Prostate gland (tissue), 2 donors: Measurements from ENCODE around the gene FGB. TPM values are rescaled to one million over a fixed set of nuclear protein-coding genes. Genes with fewer than 3 reads are reported as not detected.

Experiments used
- DNase-seq: peaks from one replicate; pipeline ENCODE4 v3.0.0-alpha.2; 2019; ENCODE audit warnings: low spot score
- H3K27ac ChIP-seq, 2 donors: fragments of 200-600 bp; sonication (generic); 2 replicates each; pipeline ENCODE4 v1.5.1; 2017 to 2019
- H3K27me3 ChIP-seq: fragments of 200-600 bp; sonication (generic); replicated peaks from 2 replicates; pipeline ENCODE4 v1.5.1; 2019; ENCODE audit not compliant: insufficient read depth
- H3K36me3 ChIP-seq, 2 donors: fragments of 200-600 bp; sonication (generic); 1 replicate in 1 of 2; 2 replicates in 1 of 2; pipeline versions ENCODE4 v1.5.1 to v1.8.1; 2017 to 2019
- H3K4me1 ChIP-seq: fragments of 200-600 bp; sonication (generic); replicated peaks from 2 replicates; pipeline ENCODE4 v1.5.1; 2019
- H3K4me3 ChIP-seq, 2 donors: fragments of 200-600 bp; sonication (generic); 2 replicates each; pipeline ENCODE4 v1.5.1; 2017 to 2019
- H3K9me3 ChIP-seq: fragments of 200-600 bp; sonication (generic); 2 replicates; pipeline ENCODE4 v1.5.1; 2017
- CTCF ChIP-seq, 4 experiments: fragments of 200-600 bp in 2 of 4; fragments of 450-650 bp in 2 of 4; sonication (generic) in 2 of 4; IDR thresholded peaks; 1 replicate in 3 of 4; 2 replicates in 1 of 4; pipeline ENCODE4 v1.5.1; 2016 to 2019; ENCODE audit warnings: antibody characterized with exemption in 4 of 4, mild to moderate bottlenecking in 2 of 4, moderate library complexity in 2 of 4
- POLR2A ChIP-seq: fragments of 450-650 bp; IDR thresholded peaks from one replicate; pipeline ENCODE4 v1.6.1; 2016; ENCODE audit warnings: antibody characterized with exemption, mild to moderate bottlenecking
- POLR2AphosphoS5 ChIP-seq: sonication (generic); formaldehyde crosslinking; IDR thresholded peaks from one replicate; pipeline ENCODE4 v1.6.1; 2017; ENCODE audit warnings: antibody characterized with exemption
- WGBS: methylation state at CpG from one replicate; pipeline ENCODE4 v1.1.5; 2018; 5-methylcytosine and 5-hydroxymethylcytosine counted together
- intact Hi-C: fragments of 100-400 bp; cut with DNase I; formaldehyde crosslinking; loops from one replicate; pipeline ENCODE4 v1.14.2; 2022
- total RNA-seq, 2 donors: library from RNA; depleted of rRNA; stranded (reverse); fragments of >200 nt; gene quantifications; one replicate each; pipeline ENCODE4 v1.1.0, GENCODE V29; 2016

FGB gene
- total RNA-seq, 2 donors from 2014 or later, result not detected

GRCh38 chr4:154586296-154587033, 23.7 kb downstream of the FGB start:
- WGBS, result 95% methylated on average over 13 of the region's 13 CpGs
- no peak for TF ChIP-seq POLR2A
- no peak for TF ChIP-seq CTCF (IDR thresholded peaks at IDR 0.05)
- no peak for TF ChIP-seq POLR2AphosphoS5
- no peak for DNase-seq

GRCh38 chr4:154588198-154588597, 25.4 kb downstream of the FGB start:
- WGBS, result 93% methylated on average over 2 of the region's 2 CpGs
- intact Hi-C loops, result no loop called here

More at GRCh38 chr4:154586296-154587033, 23.7 kb downstream of the FGB start:
- Histone ChIP-seq H3K27me3 (no peaks in the 10 kb centered on the region), H3K9me3 (no peaks in the 10 kb centered on the region), H3K4me3 (no peak overlapping the region), H3K27ac (no peak overlapping the region), H3K36me3 (no peaks in the 10 kb centered on the region), H3K4me1 (no peaks in the 10 kb centered on the region)
- intact Hi-C loops, result no loop called here

GRCh38 chr4:154589296-154590197, 26.7 kb downstream of the FGB start:
- Histone ChIP-seq H3K27me3 (no peaks in the 10 kb centered on the region), H3K4me1 (no peaks in the 10 kb centered on the region), H3K9me3 (no peaks in the 10 kb centered on the region), H3K4me3 (no peak overlapping the region), H3K27ac (no peak overlapping the region), H3K36me3 (no peaks in the 10 kb centered on the region)
- TF ChIP-seq POLR2AphosphoS5, result no peak
- TF ChIP-seq POLR2A, result no peak
- intact Hi-C loops, result no loop called here
- 67% methylated on average over 7 of the region's 7 CpGs for WGBS
- no peak for DNase-seq

More at GRCh38 chr4:154588198-154588597, 25.4 kb downstream of the FGB start:
- Histone ChIP-seq H3K27ac (no peak overlapping the region), H3K36me3 (no peaks in the 10 kb centered on the region), H3K27me3 (no peaks in the 10 kb centered on the region), H3K9me3 (no peaks in the 10 kb centered on the region), H3K4me3 (no peak overlapping the region), H3K4me1 (no peaks in the 10 kb centered on the region)
- TF ChIP-seq POLR2A (no peak), CTCF (IDR thresholded peaks at IDR 0.05) (no peak), POLR2AphosphoS5 (no peak)
- DNase-seq, result no peak

GRCh38 chr4:154590329-154591006, 27.7 kb downstream of the FGB start, which contains the start of gene FGA:
FGA (minus strand) TSS chr4:154590742; CDS start chr4:154590687, 55 bp downstream.
- 59% methylated on average over 3 of the region's 3 CpGs for WGBS
- H3K9me3 ChIP-seq, result no peaks in the 10 kb centered on the region
- intact Hi-C loops, result no loop called here
- H3K4me3 ChIP-seq, result no peak within 1 kb of the TSS
- no peak for TF ChIP-seq POLR2A
- TF ChIP-seq POLR2AphosphoS5, result no peak
- no peak for TF ChIP-seq CTCF (IDR thresholded peaks at IDR 0.05)
- no peak within 1 kb of the TSS for H3K27ac ChIP-seq
- no peaks in the 10 kb centered on the region for H3K27me3 ChIP-seq
- no peaks in the 10 kb centered on the region for H3K4me1 ChIP-seq
- no peaks in the 10 kb centered on the region for H3K36me3 ChIP-seq
- DNase-seq, result no peak

- 80% methylated on average over 3 of the region's 3 CpGs for WGBS
- Histone ChIP-seq H3K27ac (no peak overlapping the region), H3K9me3 (no peaks in the 10 kb centered on the region), H3K4me1 (no peaks in the 10 kb centered on the region), H3K4me3 (no peak overlapping the region), H3K36me3 (no peaks in the 10 kb centered on the region), H3K27me3 (no peaks in the 10 kb centered on the region)
- intact Hi-C loops, result no loop called here
- no peak for TF ChIP-seq POLR2AphosphoS5
- TF ChIP-seq CTCF (IDR thresholded peaks at IDR 0.05), result no peak
- no peak for TF ChIP-seq POLR2A
- no peak for DNase-seq
Observed at GRCh38 chr4:154591890-154592289, 29.1 kb downstream of the FGB start.
